Activated CD4-positive, alpha-beta T cell treated with anti-CD3 and anti-CD28 coated beads, Interleukin-2, Interleukin-4, amounts not matched to agents 100 ng/mL and 50 ng/mL, durations not matched to agents 16 hours and 8 hours (primary cell): Measurements from ENCODE around the gene WDFY4.

Experiments used
- DNase-seq: peaks from one replicate; pipeline ENCODE4 v3.0.0-alpha.2; 2020; ENCODE audit warnings: low spot score

Gene WDFY4

GRCh38 chr10:48691812-48692528, 7.3 kb downstream of the WDFY4 start:
- no peak for DNase-seq

- DNase-seq = no peak
Observed at GRCh38 chr10:48692748-48693147, 8.1 kb downstream of the WDFY4 start.

- DNase-seq = no peak
Observed at GRCh38 chr10:48693206-48693605, 8.5 kb downstream of the WDFY4 start.

GRCh38 chr10:48694371-48695030, 9.8 kb downstream of the WDFY4 start:
- no peak for DNase-seq

- no peak for DNase-seq
Observed at GRCh38 chr10:48695636-48696534, 11.2 kb downstream of the WDFY4 start.

DNA sequence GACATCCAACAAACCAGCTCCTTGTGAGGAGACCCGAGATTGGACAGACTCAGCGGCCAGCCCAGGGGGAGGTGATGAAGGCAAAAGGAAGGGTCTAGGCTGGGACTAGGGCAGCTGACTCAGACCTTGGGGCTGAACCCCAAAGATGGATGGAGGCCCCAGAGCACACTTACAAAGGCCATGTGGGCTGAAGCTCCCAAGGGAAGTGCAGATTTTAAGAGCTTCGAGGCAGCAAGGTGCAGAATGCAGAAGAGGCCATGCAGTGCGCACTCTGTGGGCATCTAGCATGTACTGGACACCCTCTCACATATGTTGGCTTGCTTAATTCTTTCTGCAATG, 11.8 kb downstream of the WDFY4 start:
- DNase-seq = no peak

DNA sequence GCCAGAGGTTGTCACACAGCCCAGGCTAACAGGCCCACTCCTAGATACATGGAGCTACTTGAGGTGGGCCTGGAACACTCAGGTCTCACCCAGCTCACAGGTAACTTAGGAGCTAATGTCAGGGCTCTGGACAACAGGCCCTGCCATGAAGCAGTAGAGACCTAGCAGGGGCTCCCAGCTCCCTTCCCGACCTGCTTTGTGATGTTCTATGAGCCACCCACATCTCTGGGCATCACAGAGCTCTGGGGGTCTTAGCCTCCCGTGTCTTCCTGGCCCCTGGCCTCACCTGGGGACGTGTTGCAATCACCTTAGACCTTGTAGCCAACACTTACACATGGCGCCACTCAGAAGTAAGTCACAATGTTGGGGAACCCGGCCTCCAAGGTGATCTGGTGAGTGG, 12.4 kb downstream of the WDFY4 start:
- no peak for DNase-seq

DNA sequence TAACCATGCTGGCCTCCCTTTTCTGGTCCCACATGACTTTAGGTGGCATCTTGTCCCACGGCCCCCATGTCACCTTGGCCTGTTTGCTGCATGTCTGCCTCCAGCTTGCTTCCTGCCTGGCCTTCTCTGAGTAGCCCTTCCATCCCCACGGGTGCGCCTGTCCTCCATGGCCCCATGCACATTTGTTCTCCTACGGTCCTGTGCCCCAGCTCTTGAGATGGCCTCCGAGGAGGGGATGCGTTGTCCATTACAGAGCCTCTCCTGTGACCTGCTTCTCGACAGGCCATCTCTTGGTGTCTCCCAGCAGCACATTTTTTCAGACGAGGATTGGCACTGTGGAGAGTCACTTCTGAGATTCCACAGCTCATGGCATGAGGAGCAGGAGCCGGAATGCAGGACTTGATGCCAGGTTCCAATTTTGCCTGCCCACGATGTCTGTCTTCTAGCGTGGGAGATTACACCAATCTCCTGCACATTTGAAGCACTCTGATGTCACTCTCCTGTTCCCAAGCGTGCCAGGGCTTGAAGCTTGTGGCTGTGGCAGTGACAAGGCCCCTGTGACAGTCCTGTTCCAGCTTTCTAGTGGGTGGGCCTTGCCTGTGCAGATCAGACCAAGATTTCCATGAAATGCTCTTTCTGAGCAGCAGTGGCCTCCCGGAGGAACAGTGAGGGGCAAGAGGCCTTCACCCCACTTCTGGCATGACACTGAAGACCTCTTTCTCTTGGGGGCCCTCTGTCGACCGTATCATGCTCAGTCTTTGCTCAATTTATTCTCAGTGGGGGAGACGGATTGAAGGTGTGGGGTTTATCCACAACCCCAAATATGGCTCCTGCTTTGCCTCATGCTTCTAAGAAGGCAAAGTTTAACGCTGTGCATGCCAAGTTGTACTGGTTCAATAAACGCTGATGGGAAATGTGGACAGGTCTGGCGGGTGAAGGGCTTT, 13.4 kb downstream of the WDFY4 start:
- no peak for DNase-seq

DNA sequence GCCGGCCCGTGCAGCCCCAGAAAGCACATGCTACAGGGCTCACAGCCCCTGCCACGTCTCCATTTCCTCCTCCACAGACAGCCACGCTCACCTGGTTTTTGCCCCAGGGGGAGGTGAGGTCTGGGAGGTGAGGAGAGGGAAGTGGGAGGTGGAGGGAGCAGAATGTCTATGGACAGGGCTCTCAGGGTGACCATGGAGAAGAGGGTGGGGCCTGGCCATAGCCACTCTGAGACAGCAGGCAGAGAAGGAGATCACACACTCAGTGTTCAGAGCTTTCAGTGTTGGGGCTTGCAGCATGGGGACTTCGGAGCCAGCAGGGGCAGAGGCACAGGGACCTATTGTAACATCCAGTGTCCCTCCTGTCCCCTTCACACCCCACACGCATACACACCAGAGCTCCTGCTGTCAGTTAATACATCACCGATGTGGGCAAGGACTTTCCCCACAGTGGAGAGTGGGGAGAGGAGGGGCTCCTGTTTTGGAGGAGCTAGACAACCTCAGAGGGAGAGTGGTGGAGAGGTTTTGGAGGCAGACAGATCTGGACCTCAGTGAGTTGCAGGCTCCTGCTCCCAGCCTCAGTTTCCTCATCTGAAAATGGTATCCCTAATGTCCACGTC, 14.4 kb downstream of the WDFY4 start:
- DNase-seq = no peak

- DNase-seq = no peak
Observed at GRCh38 chr10:48700071-48700470, 15.4 kb downstream of the WDFY4 start.

DNA sequence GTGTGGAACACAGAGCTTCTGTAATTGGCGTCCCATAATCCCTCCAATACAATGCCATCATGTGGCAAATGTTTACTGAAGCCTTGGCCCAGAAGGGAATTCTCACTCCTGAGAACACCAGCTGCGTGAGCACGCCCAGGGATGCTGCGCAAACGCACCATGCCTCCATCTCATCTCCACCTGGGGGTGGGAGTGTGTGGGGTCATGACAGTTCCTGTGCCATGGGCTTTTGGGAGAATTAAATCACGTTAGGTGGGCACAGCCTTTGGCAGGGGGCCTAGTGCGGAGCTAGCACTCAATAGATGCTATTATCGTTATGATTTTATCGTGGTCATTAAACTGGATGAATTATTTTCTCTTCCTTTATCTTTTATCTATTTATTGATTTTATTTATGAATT, 15.8 kb downstream of the WDFY4 start:
- DNase-seq = no peak

GRCh38 chr10:48701139-48701901, 16.6 kb downstream of the WDFY4 start:
- DNase-seq = no peak

DNA sequence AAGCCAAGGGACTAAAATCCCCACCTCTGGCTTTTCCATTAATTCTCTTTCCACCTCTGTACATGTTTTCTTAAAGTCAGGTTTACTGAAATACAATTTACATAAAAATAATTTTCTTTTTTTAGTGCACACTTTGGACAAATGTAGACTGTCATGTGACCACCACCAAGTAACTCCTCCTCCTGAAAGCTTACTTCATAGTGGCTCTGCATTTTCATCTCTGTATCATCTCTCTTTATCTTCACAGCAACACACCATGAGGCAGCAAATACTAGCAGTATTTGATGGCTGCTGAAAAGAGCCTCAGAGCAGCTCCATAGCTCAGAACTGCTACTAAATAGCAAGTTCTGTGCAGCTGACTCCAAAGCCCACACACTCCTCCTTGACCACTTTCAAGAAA, 17.3 kb downstream of the WDFY4 start:
- DNase-seq = no peak

DNA sequence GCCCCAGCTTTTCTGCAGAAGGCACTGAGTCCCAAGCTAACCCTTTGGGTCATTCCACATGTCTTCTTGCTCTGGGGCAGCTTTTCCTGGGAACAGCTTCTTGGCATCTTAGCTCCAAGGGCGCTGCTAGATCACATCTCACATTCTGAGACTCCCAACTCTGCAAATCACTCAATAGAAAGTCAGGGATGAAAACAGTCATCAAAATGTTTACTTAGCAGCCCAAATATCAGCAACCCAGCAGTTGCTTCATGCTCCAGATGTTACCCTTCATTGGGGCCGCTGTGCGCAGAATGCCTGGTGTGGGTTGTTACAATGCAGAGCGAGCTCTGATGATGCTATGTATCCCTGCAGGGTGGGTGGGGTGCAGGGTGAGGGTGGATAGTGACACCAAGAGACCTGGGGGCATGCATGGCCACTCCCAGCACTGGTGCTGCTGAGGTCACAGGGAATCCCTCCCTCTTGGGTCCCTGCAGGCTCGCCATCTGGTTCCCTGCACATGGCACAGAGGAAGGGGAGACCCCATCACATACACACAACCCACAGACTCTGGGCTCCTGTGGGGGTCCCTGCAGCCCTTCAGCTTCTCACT, 19.0 kb downstream of the WDFY4 start:
- DNase-seq = no peak

DNA sequence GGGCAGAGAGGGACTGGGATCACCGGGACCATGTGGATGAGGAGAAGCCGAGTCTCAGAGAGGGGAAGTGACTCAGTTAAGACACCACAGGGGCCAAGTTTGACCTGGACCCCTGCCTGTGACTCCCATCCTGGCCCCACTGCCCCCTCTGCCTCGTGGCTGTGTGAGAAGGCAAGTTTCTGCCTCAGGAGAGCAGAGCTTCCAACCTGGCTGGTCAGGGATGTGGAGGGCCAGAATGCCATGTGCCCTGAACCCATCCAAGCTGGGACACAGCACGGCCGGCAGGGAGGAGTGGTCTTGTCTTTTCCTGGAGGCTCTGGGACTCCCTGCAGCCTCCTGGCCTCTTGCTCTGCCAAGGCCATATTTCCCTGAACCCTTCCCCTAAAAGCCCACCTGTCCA, 19.5 kb downstream of the WDFY4 start:
- no peak for DNase-seq

GRCh38 chr10:48705401-48705938, 20.8 kb downstream of the WDFY4 start:
- DNase-seq = no peak

GRCh38 chr10:48707472-48707871, 22.8 kb downstream of the WDFY4 start:
- DNase-seq = no peak

DNA sequence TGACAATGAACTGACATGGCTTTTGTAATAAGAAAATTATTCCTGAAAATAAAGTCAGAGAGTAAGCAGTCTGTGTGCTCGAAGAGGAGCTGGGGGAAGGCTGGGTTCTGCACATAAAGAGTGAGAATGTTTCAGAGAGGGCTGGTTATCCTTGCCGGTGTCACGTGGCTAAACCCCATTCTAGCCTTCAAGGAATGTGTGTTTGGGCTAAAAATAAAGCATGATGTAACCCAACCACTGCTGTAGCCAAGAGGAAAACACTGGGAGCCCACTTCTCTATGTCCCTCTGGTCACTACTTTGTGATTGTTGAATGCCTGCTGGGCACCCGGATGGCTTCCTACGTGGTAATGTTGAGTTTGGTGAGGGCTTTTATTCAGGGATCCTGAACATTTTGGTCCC, 23.5 kb downstream of the WDFY4 start:
- no peak for DNase-seq

- no peak for DNase-seq
Observed at GRCh38 chr10:48710647-48711275, 26.1 kb downstream of the WDFY4 start.

GRCh38 chr10:48711830-48712229, 27.2 kb downstream of the WDFY4 start:
- DNase-seq = no peak
